CD14-positive monocyte (primary cell): ENCODE data around the gene PRMT9. TPM values are rescaled to one million over a fixed set of nuclear protein-coding genes. Genes with fewer than 3 reads are reported as not detected.

ENCODE experiments used
- DNase-seq, 3 donors: peaks; one replicate each; pipeline ENCODE4 v3.0.0-alpha.2; 2011 to 2022
- H2AFZ ChIP-seq: 2 replicates; pipeline ENCODE4 v1.6.0; 2012; ENCODE audit warnings: mild to moderate bottlenecking, low read depth, low read length, inconsistent platforms; ENCODE audit not compliant: insufficient read depth, poor library complexity, severe bottlenecking
- H3K27ac ChIP-seq, 2 donors: 1 replicate in 1 of 2; 2 replicates in 1 of 2; pipeline ENCODE4 v1.5.1; 2012 to 2013; ENCODE audit warnings: low read length in 2 of 2, control low read depth in 1 of 2, inconsistent platforms in 1 of 2, low read depth in 1 of 2, mild to moderate bottlenecking in 1 of 2
- H3K27me3 ChIP-seq, 2 donors: one replicate each; pipeline versions ENCODE4 v1.6.0 to v1.6.1; 2011 to 2013; ENCODE audit warnings: low read length in 2 of 2; ENCODE audit not compliant: control insufficient read depth in 2 of 2, insufficient read depth in 2 of 2
- H3K36me3 ChIP-seq, 2 donors: replicated peaks in 1 of 2; 1 replicate in 1 of 2; 2 replicates in 1 of 2; pipeline versions ENCODE4 v1.5.1 to v1.6.1; 2012 to 2013; ENCODE audit warnings: low read length in 2 of 2, control low read depth in 1 of 2, inconsistent platforms in 1 of 2, mild to moderate bottlenecking in 1 of 2; ENCODE audit not compliant: insufficient read depth in 2 of 2, control insufficient read depth in 1 of 2
- H3K4me1 ChIP-seq, 2 donors: 1 replicate in 1 of 2; 2 replicates in 1 of 2; pipeline versions ENCODE4 v1.5.1 to v1.6.1; 2012 to 2013; ENCODE audit warnings: low read length in 2 of 2, control low read depth in 1 of 2, inconsistent platforms in 1 of 2, mild to moderate bottlenecking in 1 of 2, moderate library complexity in 1 of 2; ENCODE audit not compliant: insufficient read depth in 2 of 2, control insufficient read depth in 1 of 2
- H3K4me2 ChIP-seq: replicated peaks from 2 replicates; pipeline ENCODE3; 2012; ENCODE audit warnings: low read length, moderate library complexity, mild to moderate bottlenecking; ENCODE audit not compliant: poor library complexity, severe bottlenecking; ENCODE audit errors: extremely low read depth
- H3K4me3 ChIP-seq, 3 experiments: fragments of 200-600 bp in 1 of 3; sonication (generic) in 1 of 3; replicated peaks in 1 of 3; 1 replicate in 2 of 3; 2 replicates in 1 of 3; pipeline ENCODE4 v1.5.1; 2011 to 2013; ENCODE audit warnings: low read length in 3 of 3, mild to moderate bottlenecking in 3 of 3, control low read depth in 2 of 3, low read depth in 2 of 3, inconsistent platforms in 1 of 3, moderate library complexity in 1 of 3
- H3K79me2 ChIP-seq: 2 replicates; pipeline ENCODE4 v1.6.0; 2012; ENCODE audit warnings: mild to moderate bottlenecking, control low read depth, inconsistent platforms, low read length, moderate library complexity; ENCODE audit not compliant: insufficient read depth
- H3K9ac ChIP-seq: 2 replicates; pipeline ENCODE4 v1.6.0; 2017; ENCODE audit warnings: low read length, mild to moderate bottlenecking; ENCODE audit not compliant: insufficient read depth, poor library complexity, severe bottlenecking
- H3K9me3 ChIP-seq, 2 donors: replicated peaks in 1 of 2; 1 replicate in 1 of 2; 2 replicates in 1 of 2; pipeline versions ENCODE4 v1.5.1 to v1.6.1; 2012 to 2013; ENCODE audit warnings: low read length in 2 of 2, control low read depth in 1 of 2; ENCODE audit not compliant: control insufficient read depth in 1 of 2, insufficient read depth in 1 of 2
- H4K20me1 ChIP-seq: 2 replicates; pipeline ENCODE4 v1.6.0; 2012; ENCODE audit warnings: mild to moderate bottlenecking, low read length, control low read depth, moderate library complexity; ENCODE audit not compliant: insufficient read depth
- H3K27ac Mint-ChIP-seq, 7 donors: one replicate each; pipeline ENCODE4 v1.8.0; 2020; ENCODE audit warnings: mild to moderate bottlenecking in 7 of 7, mixed read lengths in 7 of 7, moderate library complexity in 6 of 7, inconsistent platforms in 2 of 7
- H3K27me3 Mint-ChIP-seq, 3 donors: one replicate each; pipeline ENCODE4 v1.8.0; 2021 to 2022; ENCODE audit warnings: low read depth in 3 of 3, mild to moderate bottlenecking in 3 of 3, mixed read lengths in 3 of 3, moderate library complexity in 3 of 3, inconsistent platforms in 1 of 3
- H3K36me3 Mint-ChIP-seq, 2 donors: one replicate each; pipeline ENCODE4 v1.8.0; 2020; ENCODE audit warnings: mixed read lengths in 2 of 2, inconsistent platforms in 1 of 2, mild to moderate bottlenecking in 1 of 2
- H3K4me1 Mint-ChIP-seq: one replicate; pipeline ENCODE4 v1.8.0; 2020; ENCODE audit warnings: mild to moderate bottlenecking, mixed read lengths
- H3K4me3 Mint-ChIP-seq, 2 donors: one replicate each; pipeline ENCODE4 v1.8.0; 2020; ENCODE audit warnings: mild to moderate bottlenecking in 2 of 2, mixed read lengths in 2 of 2, moderate library complexity in 1 of 2
- H3K9me3 Mint-ChIP-seq, 7 donors: one replicate each; pipeline ENCODE4 v1.8.0; 2020 to 2022; ENCODE audit warnings: mixed read lengths in 7 of 7, mild to moderate bottlenecking in 6 of 7, moderate library complexity in 6 of 7, inconsistent platforms in 2 of 7
- CTCF ChIP-seq: fragments of 200-600 bp; IDR thresholded peaks from one replicate; pipeline ENCODE4 v1.8.0; 2022; ENCODE audit warnings: antibody characterized with exemption, mild to moderate bottlenecking
- WGBS: methylation state at CpG from one replicate; pipeline ENCODE4 v1.1.5; 2013; ENCODE audit warnings: missing lambda C conversion rate; ENCODE audit not compliant: insufficient coverage; 5-methylcytosine and 5-hydroxymethylcytosine counted together
- intact Hi-C, 2 donors: fragments of 100-400 bp; cut with micrococcal nuclease; formaldehyde crosslinking; loops; one replicate each; pipeline versions ENCODE4 v1.15.0 to v1.15.1; 2023
- polyA plus RNA-seq, 3 donors: library from polyadenylated mRNA; depleted of rRNA in 1 of 3; unstranded in 2 of 3; stranded (reverse) in 1 of 3; fragments of 300-500 nt in 2 of 3; fragments of >200 nt in 1 of 3; fragmentation: Illumina TruSeq in 2 of 3; gene quantifications; 1 replicate in 2 of 3; 2 replicates in 1 of 3; pipeline ENCODE4 v1.2.3, GENCODE V29; 2012 to 2021

PRMT9 gene
- polyA plus RNA-seq, 3 donors: 1.6 to 4.6 (median 2.0) TPM

GRCh38 chr4:147678796-147679549, 5.0 kb downstream of the PRMT9 start:
- peaks cover 33% of the 10 kb centered on the region for H3K79me2 ChIP-seq
- TF ChIP-seq CTCF: no peak
- H3K27ac Mint-ChIP-seq: peak overlapping the region in 1 of 7 donors; percentile 48
- no peak overlapping the region for H3K4me3 Mint-ChIP-seq
- H3K9ac ChIP-seq: no peak overlapping the region
- intact Hi-C loops: no loop called here
- no peak overlapping the region for H2AFZ ChIP-seq
- no peaks in the 10 kb centered on the region for H3K27me3 Mint-ChIP-seq
- WGBS: 96% methylated on average over 7 of the region's 12 CpGs
- H3K4me1 ChIP-seq: peaks cover 6 to 11% of the 10 kb centered on the region in 2 donors
- no peaks in the 10 kb centered on the region for H3K9me3 ChIP-seq
- peaks cover 12% of the 10 kb centered on the region for H3K4me1 Mint-ChIP-seq
- H3K4me2 ChIP-seq: no peak overlapping the region
- H3K36me3 ChIP-seq: peaks cover 9 to 38% of the 10 kb centered on the region in 2 donors
- H3K4me3 ChIP-seq: no peak overlapping the region
- no peak for DNase-seq
- H3K27ac ChIP-seq: no peak overlapping the region
- H3K27me3 ChIP-seq: no peaks in the 10 kb centered on the region
- H3K36me3 Mint-ChIP-seq: peaks cover 24 to 27% of the 10 kb centered on the region in 2 donors
- H4K20me1 ChIP-seq: no peaks in the 10 kb centered on the region
- peaks cover 0 to 2% (median 0%) of the 10 kb centered on the region in 7 donors for H3K9me3 Mint-ChIP-seq

GRCh38 chr4:147678106-147678505, 5.9 kb downstream of the PRMT9 start:
- no peak overlapping the region for H3K4me3 ChIP-seq
- H3K4me1 Mint-ChIP-seq: peaks cover 8% of the 10 kb centered on the region
- intact Hi-C loops: no loop called here
- H2AFZ ChIP-seq: no peak overlapping the region
- H3K4me3 Mint-ChIP-seq: no peak overlapping the region
- H3K9ac ChIP-seq: no peak overlapping the region
- peaks cover 27 to 28% of the 10 kb centered on the region in 2 donors for H3K36me3 Mint-ChIP-seq
- no peak overlapping the region for H3K27ac Mint-ChIP-seq
- 60% methylated on average over 1 of the region's 5 CpGs for WGBS
- H3K27me3 ChIP-seq: no peaks in the 10 kb centered on the region
- no peak overlapping the region for H3K27ac ChIP-seq
- no peaks in the 10 kb centered on the region for H3K9me3 ChIP-seq
- no peak for TF ChIP-seq CTCF
- DNase-seq: no peak
- H4K20me1 ChIP-seq: no peaks in the 10 kb centered on the region
- no peaks in the 10 kb centered on the region for H3K9me3 Mint-ChIP-seq
- peaks cover 29% of the 10 kb centered on the region for H3K79me2 ChIP-seq
- no peaks in the 10 kb centered on the region for H3K27me3 Mint-ChIP-seq
- H3K36me3 ChIP-seq: peaks cover 12 to 44% of the 10 kb centered on the region in 2 donors
- no peak overlapping the region for H3K4me2 ChIP-seq
- H3K4me1 ChIP-seq: peaks cover 5 to 7% of the 10 kb centered on the region in 2 donors
